Neural cell (in vitro differentiated cells): ENCODE data around the gene ABCA6. TPM values are rescaled to one million over a fixed set of nuclear protein-coding genes. Genes with fewer than 3 reads are reported as not detected.

Experiments
- H2AFZ ChIP-seq: fragments of 200-600, 300-800 bp; sonication (generic), shearing (Covaris generic); 2 replicates; pipeline ENCODE4 v1.6.0; 2014; ENCODE audit warnings: low read depth, mild to moderate bottlenecking, antibody characterized with exemption, low read length, moderate library complexity
- H3F3A ChIP-seq: fragments of 200-600 bp; shearing (Covaris generic); 2 replicates; pipeline ENCODE4 v1.6.1; 2016; ENCODE audit warnings: mild to moderate bottlenecking, moderate library complexity, mixed read lengths, antibody characterized with exemption, low read length; ENCODE audit not compliant: insufficient read depth, poor library complexity, severe bottlenecking
- H3K27ac ChIP-seq: fragments of 200-600, 300-800 bp; sonication (generic), shearing (Covaris generic); 2 replicates; pipeline ENCODE4 v1.5.1; 2014; ENCODE audit warnings: mild to moderate bottlenecking, low read length, moderate library complexity
- H3K27me3 ChIP-seq: fragments of 300-800, 200-600 bp; sonication (generic), shearing (Covaris generic); 2 replicates; pipeline ENCODE4 v1.6.0; 2014; ENCODE audit warnings: mild to moderate bottlenecking, low read depth, low read length, moderate library complexity; ENCODE audit not compliant: insufficient read depth
- H3K36me3 ChIP-seq: fragments of 300-800, 200-600 bp; sonication (generic), shearing (Covaris generic); 2 replicates; pipeline ENCODE4 v1.5.1; 2014; ENCODE audit warnings: mild to moderate bottlenecking, antibody characterized with exemption, low read length, moderate library complexity; ENCODE audit not compliant: insufficient read depth
- H3K4me2 ChIP-seq: fragments of 300-800, 200-600 bp; sonication (generic), shearing (Covaris generic); 2 replicates; pipeline ENCODE4 v1.6.0; 2014; ENCODE audit warnings: mild to moderate bottlenecking, low read length
- H3K4me3 ChIP-seq: fragments of 300-800, 200-600 bp; sonication (generic), shearing (Covaris generic); 2 replicates; pipeline ENCODE4 v1.5.1; 2014; ENCODE audit warnings: mild to moderate bottlenecking, low read length, moderate library complexity
- H3K79me2 ChIP-seq: fragments of 200-600 bp; shearing (Covaris generic); replicated peaks from 2 replicates; pipeline ENCODE4 v1.6.0; 2014; ENCODE audit warnings: mild to moderate bottlenecking, low read length, moderate library complexity; ENCODE audit not compliant: insufficient read depth
- H3K9ac ChIP-seq: fragments of 300-800, 200-600 bp; sonication (generic), shearing (Covaris generic); 2 replicates; pipeline ENCODE4 v1.6.1; 2016; ENCODE audit warnings: mild to moderate bottlenecking, low read length, mixed read lengths
- H3K9me2 ChIP-seq: fragments of 200-600 bp; shearing (Covaris generic); 2 replicates; pipeline ENCODE4 v1.6.1; 2016; ENCODE audit warnings: mild to moderate bottlenecking, low read length, mixed read lengths; ENCODE audit not compliant: insufficient read depth
- H3K9me3 ChIP-seq: fragments of 200-600, 300-800 bp; sonication (generic), shearing (Covaris generic); 2 replicates; pipeline ENCODE4 v1.6.1; 2016; ENCODE audit warnings: mild to moderate bottlenecking, mixed run types, low read length, moderate library complexity, mixed read lengths
- H4K20me1 ChIP-seq: fragments of 200-600 bp; shearing (Covaris generic); 2 replicates; pipeline ENCODE4 v1.6.1; 2016; ENCODE audit warnings: mild to moderate bottlenecking, mixed run types; ENCODE audit not compliant: insufficient read depth
- EP300 ChIP-seq: fragments of 450-650 bp; conservative IDR thresholded peaks from 2 replicates; pipeline ENCODE4 v1.6.1; 2014; ENCODE audit warnings: antibody characterized with exemption, mild to moderate bottlenecking, moderate library complexity; ENCODE audit not compliant: poor library complexity, severe bottlenecking
- EZH2 ChIP-seq: fragments of 200-600, 300-800 bp; shearing (Covaris generic), sonication (generic); IDR thresholded peaks from 2 replicates; pipeline ENCODE4 v1.6.1; 2014; ENCODE audit warnings: antibody characterized with exemption, low read length, borderline replicate concordance, mild to moderate bottlenecking; ENCODE audit not compliant: insufficient read depth, poor library complexity, severe bottlenecking
- MXI1 ChIP-seq: fragments of 450-650 bp; conservative IDR thresholded peaks from 2 replicates; pipeline ENCODE4 v1.6.1; 2014; ENCODE audit warnings: antibody characterized with exemption, mild to moderate bottlenecking; ENCODE audit not compliant: poor library complexity, severe bottlenecking
- POLR2AphosphoS5 ChIP-seq: IDR thresholded peaks from 2 replicates; pipeline ENCODE4 v1.6.1; 2012
- RAD21 ChIP-seq: fragments of 450-650 bp; conservative IDR thresholded peaks from 2 replicates; pipeline ENCODE4 v1.6.1; 2014; ENCODE audit warnings: antibody characterized with exemption, mild to moderate bottlenecking, moderate library complexity
- SMC3 ChIP-seq: fragments of 450-650 bp; conservative IDR thresholded peaks from 2 replicates; pipeline ENCODE4 v1.6.1; 2014; ENCODE audit warnings: antibody characterized with exemption, mild to moderate bottlenecking, moderate library complexity; ENCODE audit not compliant: poor library complexity
- TAF1 ChIP-seq: IDR thresholded peaks from 2 replicates; pipeline ENCODE4 v1.6.1; 2012; ENCODE audit warnings: low read depth
- polyA plus RNA-seq: library from polyadenylated mRNA; depleted of rRNA; stranded (reverse); fragments of >200 nt; gene quantifications from 2 replicates; pipeline ENCODE4 v1.2.3, GENCODE V29; 2014
- TF ChIP-seq, protein P1 (sequence below): fragments of 450-650 bp; IDR thresholded peaks from 2 replicates; pipeline ENCODE4 v1.5.1; 2014; ENCODE audit warnings: antibody characterized with exemption, mild to moderate bottlenecking, moderate library complexity; ENCODE audit not compliant: poor library complexity, severe bottlenecking
- TF ChIP-seq, protein P2 (sequence below): IDR thresholded peaks from 2 replicates; pipeline ENCODE4 v1.6.1; 2012; ENCODE audit warnings: borderline replicate concordance

The ABCA6 gene
- polyA plus RNA-seq, 1 donor from 2014 or later: 1.6 TPM

DNA sequence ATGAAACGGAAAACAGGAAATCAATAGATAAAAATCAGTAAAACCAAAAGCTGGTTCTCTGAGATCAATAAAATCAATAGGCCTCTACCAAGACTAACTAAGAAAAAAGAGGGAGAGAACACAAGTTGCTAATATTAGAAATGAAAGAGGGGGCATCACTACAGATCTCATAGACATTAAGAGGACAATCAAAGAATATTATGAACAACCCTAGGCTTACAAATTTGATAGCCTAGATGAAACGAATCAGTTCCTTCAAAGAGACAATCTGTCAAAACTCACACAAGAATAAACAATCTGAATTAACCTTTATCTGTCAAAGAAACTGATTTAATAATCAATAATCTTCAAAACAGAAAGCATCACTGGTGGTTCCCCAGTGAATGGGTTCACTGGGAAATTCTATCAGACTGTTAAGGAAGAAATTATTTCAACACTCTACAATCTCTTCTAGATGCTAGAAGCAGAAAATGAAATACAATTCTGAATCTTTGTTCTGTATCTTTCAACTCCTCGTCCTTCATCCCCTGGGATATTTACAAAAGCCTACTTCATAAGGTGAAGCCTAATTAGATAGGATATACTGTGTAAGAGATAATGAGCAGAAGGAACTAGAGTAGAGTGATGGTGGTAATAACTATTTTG, 85.4 kb downstream of the ABCA6 start:
- Histone ChIP-seq H3K27ac (no peak overlapping the region), H4K20me1 (no peaks in the 10 kb centered on the region), H3K36me3 (no peaks in the 10 kb centered on the region), H3F3A (no peaks in the 10 kb centered on the region), H2AFZ (no peak overlapping the region), H3K79me2 (no peaks in the 10 kb centered on the region), H3K4me2 (no peak overlapping the region), H3K9me3 (no peaks in the 10 kb centered on the region), H3K4me3 (no peak overlapping the region), H3K9ac (no peak overlapping the region), H3K27me3 (no peaks in the 10 kb centered on the region), H3K9me2 (no peaks in the 10 kb centered on the region)
- TF ChIP-seq RAD21 (no peak), EZH2 (no peak), MXI1 (no peak), SMC3 (no peak), TAF1 (no peak), EP300 (no peak)
- TF ChIP-seq, protein P1, sequence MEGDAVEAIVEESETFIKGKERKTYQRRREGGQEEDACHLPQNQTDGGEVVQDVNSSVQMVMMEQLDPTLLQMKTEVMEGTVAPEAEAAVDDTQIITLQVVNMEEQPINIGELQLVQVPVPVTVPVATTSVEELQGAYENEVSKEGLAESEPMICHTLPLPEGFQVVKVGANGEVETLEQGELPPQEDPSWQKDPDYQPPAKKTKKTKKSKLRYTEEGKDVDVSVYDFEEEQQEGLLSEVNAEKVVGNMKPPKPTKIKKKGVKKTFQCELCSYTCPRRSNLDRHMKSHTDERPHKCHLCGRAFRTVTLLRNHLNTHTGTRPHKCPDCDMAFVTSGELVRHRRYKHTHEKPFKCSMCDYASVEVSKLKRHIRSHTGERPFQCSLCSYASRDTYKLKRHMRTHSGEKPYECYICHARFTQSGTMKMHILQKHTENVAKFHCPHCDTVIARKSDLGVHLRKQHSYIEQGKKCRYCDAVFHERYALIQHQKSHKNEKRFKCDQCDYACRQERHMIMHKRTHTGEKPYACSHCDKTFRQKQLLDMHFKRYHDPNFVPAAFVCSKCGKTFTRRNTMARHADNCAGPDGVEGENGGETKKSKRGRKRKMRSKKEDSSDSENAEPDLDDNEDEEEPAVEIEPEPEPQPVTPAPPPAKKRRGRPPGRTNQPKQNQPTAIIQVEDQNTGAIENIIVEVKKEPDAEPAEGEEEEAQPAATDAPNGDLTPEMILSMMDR: no peak
- TF ChIP-seq, protein P2, sequence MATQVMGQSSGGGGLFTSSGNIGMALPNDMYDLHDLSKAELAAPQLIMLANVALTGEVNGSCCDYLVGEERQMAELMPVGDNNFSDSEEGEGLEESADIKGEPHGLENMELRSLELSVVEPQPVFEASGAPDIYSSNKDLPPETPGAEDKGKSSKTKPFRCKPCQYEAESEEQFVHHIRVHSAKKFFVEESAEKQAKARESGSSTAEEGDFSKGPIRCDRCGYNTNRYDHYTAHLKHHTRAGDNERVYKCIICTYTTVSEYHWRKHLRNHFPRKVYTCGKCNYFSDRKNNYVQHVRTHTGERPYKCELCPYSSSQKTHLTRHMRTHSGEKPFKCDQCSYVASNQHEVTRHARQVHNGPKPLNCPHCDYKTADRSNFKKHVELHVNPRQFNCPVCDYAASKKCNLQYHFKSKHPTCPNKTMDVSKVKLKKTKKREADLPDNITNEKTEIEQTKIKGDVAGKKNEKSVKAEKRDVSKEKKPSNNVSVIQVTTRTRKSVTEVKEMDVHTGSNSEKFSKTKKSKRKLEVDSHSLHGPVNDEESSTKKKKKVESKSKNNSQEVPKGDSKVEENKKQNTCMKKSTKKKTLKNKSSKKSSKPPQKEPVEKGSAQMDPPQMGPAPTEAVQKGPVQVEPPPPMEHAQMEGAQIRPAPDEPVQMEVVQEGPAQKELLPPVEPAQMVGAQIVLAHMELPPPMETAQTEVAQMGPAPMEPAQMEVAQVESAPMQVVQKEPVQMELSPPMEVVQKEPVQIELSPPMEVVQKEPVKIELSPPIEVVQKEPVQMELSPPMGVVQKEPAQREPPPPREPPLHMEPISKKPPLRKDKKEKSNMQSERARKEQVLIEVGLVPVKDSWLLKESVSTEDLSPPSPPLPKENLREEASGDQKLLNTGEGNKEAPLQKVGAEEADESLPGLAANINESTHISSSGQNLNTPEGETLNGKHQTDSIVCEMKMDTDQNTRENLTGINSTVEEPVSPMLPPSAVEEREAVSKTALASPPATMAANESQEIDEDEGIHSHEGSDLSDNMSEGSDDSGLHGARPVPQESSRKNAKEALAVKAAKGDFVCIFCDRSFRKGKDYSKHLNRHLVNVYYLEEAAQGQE: no peak

DNA sequence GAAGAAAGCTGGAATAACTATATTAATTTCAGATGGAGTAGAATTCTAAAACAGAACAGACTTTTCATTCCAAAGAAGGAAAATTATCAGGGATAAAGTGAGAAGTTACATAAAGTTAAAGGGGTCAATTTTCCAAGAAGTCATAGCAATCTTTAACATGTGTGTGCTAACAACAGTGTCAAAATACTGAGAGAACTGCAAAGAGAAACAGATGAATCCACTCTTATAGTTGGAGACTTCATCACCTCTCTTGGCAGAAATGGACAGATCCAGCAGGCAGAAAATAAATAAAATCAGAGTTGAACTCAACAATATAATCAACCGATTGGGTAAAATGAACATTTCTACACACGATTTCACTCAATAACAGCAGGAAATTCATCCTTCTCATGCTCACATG, 86.4 kb downstream of the ABCA6 start:
- Histone ChIP-seq H3K9me2 (no peaks in the 10 kb centered on the region), H4K20me1 (no peaks in the 10 kb centered on the region), H3K9me3 (no peaks in the 10 kb centered on the region), H3K36me3 (no peaks in the 10 kb centered on the region), H3K27ac (no peak overlapping the region), H3K27me3 (no peaks in the 10 kb centered on the region), H3K9ac (no peak overlapping the region), H3F3A (no peaks in the 10 kb centered on the region), H2AFZ (no peak overlapping the region), H3K4me2 (no peak overlapping the region), H3K4me3 (no peak overlapping the region), H3K79me2 (no peaks in the 10 kb centered on the region)
- TF ChIP-seq SMC3: no peak
- TF ChIP-seq, protein P1: no peak
- no peak for TF ChIP-seq EP300
- TF ChIP-seq TAF1: no peak
- TF ChIP-seq MXI1: no peak
- TF ChIP-seq, protein P2: no peak
- no peak for TF ChIP-seq RAD21
- no peak for TF ChIP-seq EZH2
- no peak for TF ChIP-seq POLR2AphosphoS5
